Measurements from ENCODE around the gene CASP7.

Gene CASP7

DNA sequence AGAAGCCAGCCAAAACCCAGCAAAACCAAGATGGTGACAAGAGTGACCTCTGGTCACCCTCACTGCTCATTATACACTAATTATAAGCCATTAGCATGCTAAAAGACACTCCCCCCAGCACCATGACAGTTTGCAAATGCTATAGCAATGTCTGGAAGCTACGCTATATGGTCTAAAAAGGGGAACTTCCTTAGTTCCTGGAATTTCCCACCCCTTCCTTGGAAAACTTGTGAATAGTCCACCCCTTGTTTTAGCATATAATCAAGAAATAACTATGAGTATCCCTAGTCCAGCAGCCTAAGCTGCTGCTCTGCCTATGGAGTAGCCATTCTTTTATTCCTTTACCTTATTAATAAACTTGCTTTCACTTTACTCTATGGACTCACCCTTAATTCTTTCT lies 16.0 kb downstream of the CASP7 start:
- no peak overlapping the region for H3K4me3 ChIP-seq (ENCODE audit: low read depth, low read length)
- no peak for DNase-seq (ENCODE audit: low read depth)
- TF ChIP-seq, protein P1, sequence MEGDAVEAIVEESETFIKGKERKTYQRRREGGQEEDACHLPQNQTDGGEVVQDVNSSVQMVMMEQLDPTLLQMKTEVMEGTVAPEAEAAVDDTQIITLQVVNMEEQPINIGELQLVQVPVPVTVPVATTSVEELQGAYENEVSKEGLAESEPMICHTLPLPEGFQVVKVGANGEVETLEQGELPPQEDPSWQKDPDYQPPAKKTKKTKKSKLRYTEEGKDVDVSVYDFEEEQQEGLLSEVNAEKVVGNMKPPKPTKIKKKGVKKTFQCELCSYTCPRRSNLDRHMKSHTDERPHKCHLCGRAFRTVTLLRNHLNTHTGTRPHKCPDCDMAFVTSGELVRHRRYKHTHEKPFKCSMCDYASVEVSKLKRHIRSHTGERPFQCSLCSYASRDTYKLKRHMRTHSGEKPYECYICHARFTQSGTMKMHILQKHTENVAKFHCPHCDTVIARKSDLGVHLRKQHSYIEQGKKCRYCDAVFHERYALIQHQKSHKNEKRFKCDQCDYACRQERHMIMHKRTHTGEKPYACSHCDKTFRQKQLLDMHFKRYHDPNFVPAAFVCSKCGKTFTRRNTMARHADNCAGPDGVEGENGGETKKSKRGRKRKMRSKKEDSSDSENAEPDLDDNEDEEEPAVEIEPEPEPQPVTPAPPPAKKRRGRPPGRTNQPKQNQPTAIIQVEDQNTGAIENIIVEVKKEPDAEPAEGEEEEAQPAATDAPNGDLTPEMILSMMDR (IDR thresholded peaks at IDR 0.05; ENCODE audit: low read depth, low read length, missing control alignments) = no peak

DNA sequence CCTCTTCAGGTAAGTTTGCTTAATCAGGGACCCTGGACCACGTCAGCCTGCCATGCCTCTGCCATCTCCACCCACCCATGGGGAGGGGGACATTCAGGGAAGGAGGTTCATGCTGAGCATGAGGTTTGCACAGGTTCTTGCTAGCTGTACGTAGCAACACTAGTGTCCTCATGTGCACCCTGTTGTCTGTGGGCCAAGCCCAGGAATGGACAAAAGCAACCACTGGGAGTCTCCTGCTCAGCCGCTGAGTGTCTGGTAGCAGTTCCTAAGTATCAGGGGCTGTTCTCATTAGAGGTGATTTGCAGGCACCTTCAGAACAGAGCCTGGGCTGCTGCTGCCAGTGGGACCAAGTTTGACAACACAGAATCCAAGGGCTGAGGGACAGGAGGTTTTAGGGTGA lies 17.9 kb downstream of the CASP7 start:
- H3K4me3 ChIP-seq (ENCODE audit: low read depth, low read length) = no peak overlapping the region
- TF ChIP-seq, protein P1 (IDR thresholded peaks at IDR 0.05; ENCODE audit: low read depth, low read length, missing control alignments) = no peak
- DNase-seq (ENCODE audit: low read depth) = no peak

DNA sequence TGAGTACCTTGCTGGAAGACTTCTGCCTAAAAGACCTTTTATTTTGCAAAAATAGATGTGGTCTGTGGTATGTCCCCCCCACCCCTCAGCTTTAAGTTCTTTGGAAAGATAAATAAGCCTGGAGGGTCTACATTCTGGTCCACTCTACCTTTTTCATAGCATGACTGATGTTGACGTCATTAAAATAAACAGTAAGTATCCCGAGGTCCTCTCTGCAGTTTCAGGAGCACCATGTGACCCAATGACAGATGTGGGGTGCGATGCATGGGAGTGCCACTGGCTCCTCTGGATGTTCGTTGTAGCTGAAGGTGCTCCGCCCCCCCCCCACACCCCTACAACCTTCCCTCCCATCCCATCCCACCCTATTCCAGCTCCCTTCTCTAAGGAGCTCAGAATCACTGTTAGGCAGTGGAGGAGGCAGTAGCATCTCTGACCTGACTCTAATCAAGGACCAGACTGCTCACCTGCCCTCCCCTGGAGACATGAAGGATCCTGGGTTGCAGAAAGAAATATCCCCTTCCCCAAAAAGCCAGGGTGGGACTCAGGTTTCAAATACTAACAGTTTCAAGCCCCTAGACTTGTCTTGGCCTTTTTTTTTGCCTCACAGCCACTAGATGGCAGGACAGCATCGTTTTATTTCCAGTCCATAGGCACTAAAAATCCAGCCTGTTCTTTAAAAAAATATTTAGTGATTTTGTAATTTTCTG lies 25.1 kb downstream of the CASP7 start:
- H3K4me3 ChIP-seq (ENCODE audit: low read depth, low read length) = no peak overlapping the region
- TF ChIP-seq, protein P1 (IDR thresholded peaks at IDR 0.05; ENCODE audit: low read depth, low read length, missing control alignments) = peak; percentile 55
- DNase-seq (ENCODE audit: low read depth) = no peak

DNA sequence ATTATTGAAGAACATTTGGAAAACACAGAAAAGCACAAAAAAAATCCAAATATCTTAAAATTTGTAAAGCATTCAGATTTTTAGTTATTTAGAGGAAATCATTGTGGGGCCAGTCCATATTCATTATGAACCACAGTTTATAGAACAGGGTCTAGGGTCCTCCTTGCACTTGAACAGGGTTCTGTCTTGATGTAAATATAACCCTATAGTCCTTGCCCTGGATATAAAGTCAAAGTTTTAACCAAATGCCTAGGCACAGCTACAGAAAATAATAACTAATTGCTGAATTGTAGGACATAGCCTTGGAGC lies 25.6 kb downstream of the CASP7 start:
- DNase-seq (ENCODE audit: low read depth) = no peak
- TF ChIP-seq, protein P1 (IDR thresholded peaks at IDR 0.05; ENCODE audit: low read depth, low read length, missing control alignments) = no peak
- H3K4me3 ChIP-seq (ENCODE audit: low read depth, low read length) = no peak overlapping the region

DNA sequence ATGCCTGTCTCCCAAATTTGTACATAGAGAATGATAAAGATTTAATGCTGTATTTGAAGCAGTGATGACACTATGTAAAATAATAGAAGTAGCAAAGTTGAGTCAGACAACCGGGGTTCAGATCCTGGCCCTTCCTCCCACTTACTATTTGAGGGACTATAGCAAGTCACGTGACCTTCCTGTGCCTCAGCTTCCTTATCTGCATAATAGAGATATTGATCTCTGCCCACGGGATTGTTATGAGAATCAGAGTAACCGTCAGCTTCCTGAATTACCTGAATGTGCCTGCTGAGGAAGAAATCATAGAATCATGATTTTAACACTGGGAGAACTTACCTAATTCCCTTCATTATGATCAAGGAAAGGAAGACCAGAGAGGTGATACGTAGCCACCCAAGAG lies 26.9 kb downstream of the CASP7 start:
- DNase-seq (ENCODE audit: low read depth) = no peak
- TF ChIP-seq, protein P1 (IDR thresholded peaks at IDR 0.05; ENCODE audit: low read depth, low read length, missing control alignments) = no peak
- no peak overlapping the region for H3K4me3 ChIP-seq (ENCODE audit: low read depth, low read length)

DNA sequence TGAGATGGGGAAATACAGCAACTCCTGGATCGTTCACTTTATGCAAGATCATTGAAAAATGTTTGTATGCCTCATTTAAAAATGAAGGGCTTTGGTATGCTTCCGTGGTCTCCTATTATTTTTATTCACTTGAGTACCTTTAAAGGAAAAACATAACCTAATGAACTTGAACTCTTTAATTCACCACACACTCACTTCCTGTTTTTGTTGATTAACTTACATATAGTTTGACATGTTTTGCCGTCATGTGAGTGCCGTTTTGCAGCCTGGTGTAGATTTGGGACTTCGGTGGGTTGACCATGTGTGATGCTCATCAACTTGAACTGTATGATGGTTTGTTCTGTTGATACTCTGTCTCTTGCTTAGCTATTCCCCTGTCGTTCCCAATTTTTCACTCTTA lies 28.9 kb downstream of the CASP7 start:
- no peak overlapping the region for H3K4me3 ChIP-seq (ENCODE audit: low read depth, low read length)
- no peak for DNase-seq (ENCODE audit: low read depth)
- TF ChIP-seq, protein P1 (IDR thresholded peaks at IDR 0.05; ENCODE audit: low read depth, low read length, missing control alignments) = no peak

DNA sequence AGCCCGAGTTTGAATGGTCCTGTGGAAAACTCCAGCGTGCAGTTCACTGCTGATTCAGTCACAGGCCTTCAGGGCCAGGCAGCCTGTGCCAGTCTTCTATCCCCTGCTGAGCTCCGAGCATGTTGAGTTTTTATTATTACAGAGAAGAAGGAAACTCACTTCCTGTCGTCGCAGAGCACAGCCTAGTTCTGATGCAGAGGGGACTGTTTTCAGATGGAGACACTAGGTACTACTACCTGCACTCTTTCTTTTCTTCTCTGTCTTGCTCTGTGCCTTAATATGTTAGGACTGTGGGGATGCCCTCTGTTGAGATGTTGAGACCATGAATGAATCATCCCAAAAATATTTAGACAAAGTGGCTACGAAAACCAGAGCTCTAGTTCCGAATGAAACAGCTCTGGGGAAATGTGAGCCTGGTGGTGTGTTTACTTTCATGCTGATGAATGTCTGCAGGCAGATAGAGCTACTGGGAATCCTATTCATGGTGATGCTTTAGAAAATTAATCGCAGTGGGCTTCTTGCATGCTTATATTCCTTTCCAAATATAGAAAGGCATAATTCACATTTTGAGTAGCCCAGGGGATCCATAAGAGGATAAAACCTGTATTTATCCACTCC lies 29.6 kb downstream of the CASP7 start:
- no peak for DNase-seq (ENCODE audit: low read depth)
- H3K4me3 ChIP-seq (ENCODE audit: low read depth, low read length) = no peak overlapping the region
- TF ChIP-seq, protein P1 (IDR thresholded peaks at IDR 0.05; ENCODE audit: low read depth, low read length, missing control alignments) = no peak
